BJ (cell line): Measurements from ENCODE around the gene SLC22A6. TPM values are rescaled to one million over a fixed set of nuclear protein-coding genes. Genes with fewer than 3 reads are reported as not detected.

Source experiments
- CTCF ChIA-PET: fragments of 350-600 bp; formaldehyde crosslinking; extraction: SDS; loops from one replicate; lab custom pipeline; 2021; ENCODE audit warnings: antibody characterized with exemption, inconsistent platforms; lab: Yijun Ruan, JAX
- POLR2A ChIA-PET: fragments of 300-600 bp; sonication (Branson Sonifier 250); formaldehyde crosslinking; extraction: SDS; loops from one replicate; lab custom pipeline; 2021; ENCODE audit warnings: antibody characterized with exemption; lab: Charles Lee
- DNase-seq: peaks from one replicate; pipeline ENCODE4 v3.0.0-alpha.2; 2011; ENCODE audit warnings: low read depth
- H3K27me3 ChIP-seq: 2 replicates; pipeline ENCODE4 v1.6.0; 2011; ENCODE audit warnings: low read length; ENCODE audit not compliant: control insufficient read depth, insufficient read depth
- H3K36me3 ChIP-seq: 2 replicates; pipeline ENCODE4 v1.5.1; 2011; ENCODE audit warnings: low read length; ENCODE audit not compliant: control insufficient read depth, insufficient read depth
- H3K4me3 ChIP-seq: 2 replicates; pipeline ENCODE4 v1.5.1; 2011; ENCODE audit warnings: low read depth, mild to moderate bottlenecking, control low read depth, low read length
- polyA plus RNA-seq: library from polyadenylated mRNA; depleted of rRNA; stranded (reverse); fragments of >200 nt; gene quantifications from 2 replicates; pipeline ENCODE4 v1.2.3, GENCODE V29; 2011
- TF ChIP-seq, protein P1 (sequence below): IDR thresholded peaks from 2 replicates; pipeline ENCODE4 v1.5.1; 2011; ENCODE audit warnings: low read depth, mild to moderate bottlenecking, control low read depth, inconsistent platforms, low read length, moderate library complexity; ENCODE audit not compliant: insufficient read depth

The SLC22A6 gene
- polyA plus RNA-seq, 1 experiment: not detected

DNA sequence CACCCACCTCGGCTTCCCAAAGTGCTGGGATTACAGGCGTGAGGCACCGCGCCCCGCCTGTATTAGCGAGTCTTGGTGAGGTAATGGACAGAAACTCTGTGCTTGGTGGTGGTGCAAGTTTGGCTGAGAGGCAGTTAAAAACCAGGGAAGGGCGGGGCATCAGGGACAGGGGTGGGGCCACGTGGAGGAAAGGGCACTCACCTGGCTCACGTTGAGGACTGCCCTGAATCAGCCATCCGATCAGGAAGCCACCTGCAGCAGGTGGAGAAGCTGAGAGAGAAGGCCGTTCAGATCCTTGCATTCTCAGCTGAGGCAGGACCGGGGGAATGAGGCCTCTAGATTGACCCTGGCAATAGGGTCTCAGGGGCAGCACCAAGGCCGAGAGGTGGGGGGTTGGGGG lies 51.5 kb downstream of the SLC22A6 start:
- H3K36me3 ChIP-seq: no peaks in the 10 kb centered on the region
- DNase-seq: no peak
- ChIA-PET CTCF (no interaction called here), POLR2A (no interaction called here)
- H3K4me3 ChIP-seq: no peak overlapping the region
- TF ChIP-seq, protein P1, sequence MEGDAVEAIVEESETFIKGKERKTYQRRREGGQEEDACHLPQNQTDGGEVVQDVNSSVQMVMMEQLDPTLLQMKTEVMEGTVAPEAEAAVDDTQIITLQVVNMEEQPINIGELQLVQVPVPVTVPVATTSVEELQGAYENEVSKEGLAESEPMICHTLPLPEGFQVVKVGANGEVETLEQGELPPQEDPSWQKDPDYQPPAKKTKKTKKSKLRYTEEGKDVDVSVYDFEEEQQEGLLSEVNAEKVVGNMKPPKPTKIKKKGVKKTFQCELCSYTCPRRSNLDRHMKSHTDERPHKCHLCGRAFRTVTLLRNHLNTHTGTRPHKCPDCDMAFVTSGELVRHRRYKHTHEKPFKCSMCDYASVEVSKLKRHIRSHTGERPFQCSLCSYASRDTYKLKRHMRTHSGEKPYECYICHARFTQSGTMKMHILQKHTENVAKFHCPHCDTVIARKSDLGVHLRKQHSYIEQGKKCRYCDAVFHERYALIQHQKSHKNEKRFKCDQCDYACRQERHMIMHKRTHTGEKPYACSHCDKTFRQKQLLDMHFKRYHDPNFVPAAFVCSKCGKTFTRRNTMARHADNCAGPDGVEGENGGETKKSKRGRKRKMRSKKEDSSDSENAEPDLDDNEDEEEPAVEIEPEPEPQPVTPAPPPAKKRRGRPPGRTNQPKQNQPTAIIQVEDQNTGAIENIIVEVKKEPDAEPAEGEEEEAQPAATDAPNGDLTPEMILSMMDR: no peak
- peaks cover 1% of the 10 kb centered on the region; the same call in 1 of the 2 replicates for H3K27me3 ChIP-seq

DNA sequence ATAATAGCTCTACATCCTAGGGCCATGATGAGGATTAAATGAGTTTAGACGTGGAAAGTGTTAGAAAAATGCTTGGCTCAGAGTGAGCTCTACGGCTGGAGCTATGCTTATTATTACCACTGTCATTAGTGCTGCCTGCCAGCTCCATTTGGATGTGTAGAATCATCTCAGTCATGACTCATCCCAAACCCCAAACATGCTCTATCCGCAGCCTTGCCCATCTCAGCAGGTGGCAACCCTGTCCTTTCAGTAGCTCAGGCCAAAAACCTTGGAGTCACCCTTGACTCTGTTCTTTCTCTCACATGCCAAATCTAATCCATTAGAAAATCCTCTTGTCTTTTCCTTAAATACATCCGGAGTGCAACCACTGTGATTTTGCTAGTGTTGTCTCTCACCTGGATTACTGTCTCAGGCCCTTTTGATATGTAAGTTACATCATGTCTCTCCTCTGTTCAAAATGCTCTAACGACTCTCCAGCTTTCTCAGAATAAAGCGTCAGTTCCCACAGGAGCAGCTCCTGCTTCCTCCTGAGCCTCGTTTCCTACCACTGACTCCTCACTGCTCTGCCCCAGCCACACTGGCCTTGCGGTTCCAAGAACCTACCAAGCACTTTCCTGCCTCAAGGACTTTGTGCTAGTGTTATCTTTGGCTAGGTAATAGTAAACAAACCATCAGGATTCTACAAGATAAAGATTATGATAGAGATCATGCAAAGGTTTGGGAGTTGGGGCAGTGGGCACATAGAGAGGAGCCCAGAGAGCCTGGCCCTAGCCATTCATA lies 53.1 kb downstream of the SLC22A6 start:
- H3K27me3 ChIP-seq: peaks cover 3% of the 10 kb centered on the region; the same call in 1 of the 2 replicates
- POLR2A ChIA-PET: no interaction called here
- TF ChIP-seq, protein P1: no peak
- no peak for DNase-seq
- H3K36me3 ChIP-seq: no peaks in the 10 kb centered on the region
- CTCF ChIA-PET: interaction anchor here (0.5 to 0.7 kb wide), 2 partner anchors 92 to 286 kb away, joined by 3 to 4 read pairs; no protein-coding TSS in a partner anchor
- no peak overlapping the region for H3K4me3 ChIP-seq

DNA sequence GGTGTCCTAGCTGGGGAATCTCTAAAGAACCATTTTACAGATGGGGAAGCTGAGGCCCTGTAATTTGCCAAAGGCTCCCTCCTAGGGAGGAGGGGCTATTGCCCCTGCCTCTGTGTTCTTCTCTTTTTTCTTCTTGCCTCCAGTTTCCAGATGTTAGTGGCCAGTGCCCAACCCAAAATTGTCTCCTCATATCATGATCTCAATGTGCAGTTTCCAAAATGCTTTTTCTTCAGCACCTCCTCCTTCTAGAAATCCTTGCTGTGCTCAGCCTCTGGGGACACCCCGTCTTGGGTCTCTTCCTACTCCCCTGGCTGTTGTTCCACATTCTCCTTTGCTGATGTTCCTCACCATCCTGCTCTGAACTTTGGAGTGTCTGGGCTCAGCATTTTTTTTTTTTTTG lies 54.1 kb downstream of the SLC22A6 start:
- POLR2A ChIA-PET: no interaction called here
- no peak for DNase-seq
- H3K4me3 ChIP-seq: no peak overlapping the region
- CTCF ChIA-PET: interaction anchor here (0.8 to 1.4 kb wide), 3 partner anchors 22 to 93 kb away, joined by 3 read pairs; no protein-coding TSS in a partner anchor
- H3K27me3 ChIP-seq: peaks cover 6% of the 10 kb centered on the region; the same call in 1 of the 2 replicates
- no peaks in the 10 kb centered on the region for H3K36me3 ChIP-seq
- TF ChIP-seq, protein P1: no peak

DNA sequence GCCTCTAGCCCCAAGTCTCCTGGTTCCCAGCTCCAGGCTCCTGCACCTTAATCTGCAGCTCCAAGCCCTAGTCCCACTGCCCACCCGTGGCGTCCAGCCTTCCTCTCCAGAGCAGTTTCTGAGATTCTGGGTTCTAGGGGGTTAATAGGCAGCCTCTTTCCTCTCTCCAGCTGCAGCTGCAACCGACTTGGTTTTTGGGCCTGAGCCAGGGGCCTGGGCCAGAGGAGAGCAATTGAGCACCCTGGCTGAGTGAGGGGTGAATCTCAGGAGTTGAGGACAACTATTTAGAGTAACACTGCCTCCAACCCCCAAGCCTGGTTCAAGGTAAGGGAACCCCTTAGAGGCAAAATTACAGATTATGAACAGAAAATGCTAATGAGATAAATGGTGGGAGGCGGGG lies 54.6 kb downstream of the SLC22A6 start:
- POLR2A ChIA-PET: no interaction called here
- TF ChIP-seq, protein P1: no peak
- Histone ChIP-seq H3K4me3 (no peak overlapping the region), H3K27me3 (peaks cover 6% of the 10 kb centered on the region; the same call in 1 of the 2 replicates), H3K36me3 (no peaks in the 10 kb centered on the region)
- DNase-seq: no peak
- CTCF ChIA-PET: interaction anchor here (0.8 to 1.4 kb wide), 3 partner anchors 21 to 93 kb away, joined by 3 read pairs; no protein-coding TSS in a partner anchor

DNA sequence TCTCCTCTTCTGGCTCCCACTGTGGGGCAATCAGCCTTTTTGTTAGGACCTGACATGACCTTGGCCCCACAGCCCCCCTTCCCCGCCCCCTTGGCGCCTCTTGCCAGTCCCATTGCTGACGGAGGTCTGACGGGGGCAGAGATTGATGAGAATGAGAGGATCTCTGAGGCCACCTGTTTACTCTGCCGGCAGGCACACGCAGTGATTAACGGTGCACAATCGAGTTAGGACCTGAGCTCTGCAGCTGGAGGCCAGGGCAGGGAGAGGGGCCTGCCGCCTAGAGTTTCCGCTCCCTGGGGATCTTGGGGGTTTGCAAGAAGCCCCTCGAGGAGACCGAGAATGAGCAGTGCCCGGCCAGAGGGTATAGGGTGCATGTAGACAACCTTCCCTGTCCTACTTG lies 56.8 kb downstream of the SLC22A6 start:
- H3K27me3 ChIP-seq: peaks cover 8% of the 10 kb centered on the region
- no peaks in the 10 kb centered on the region for H3K36me3 ChIP-seq
- ChIA-PET CTCF (interaction anchor here (0.8 to 2.5 kb wide), 3 partner anchors 19 to 95 kb away, joined by 3 to 9 read pairs (median 5); no protein-coding TSS in a partner anchor), POLR2A (no interaction called here)
- DNase-seq: no peak
- no peak overlapping the region for H3K4me3 ChIP-seq
- TF ChIP-seq, protein P1: no peak
